AG04449 (cell line): ENCODE measurements around the gene ZNRD2.

ENCODE experiments used
- CTCF ChIA-PET: fragments of 350-600 bp; formaldehyde crosslinking; extraction: SDS; loops from one replicate; lab custom pipeline; 2021; ENCODE audit warnings: antibody characterized with exemption; lab: Yijun Ruan, JAX
- POLR2A ChIA-PET: fragments of 400-600, 350-600 bp; formaldehyde crosslinking; extraction: SDS; loops from one replicate; lab custom pipeline; 2020; ENCODE audit warnings: antibody characterized with exemption, inconsistent platforms; lab: Yijun Ruan, JAX
- DNase-seq: peaks from one replicate; pipeline ENCODE4 v3.0.0-alpha.2; 2010; ENCODE audit warnings: low read depth, low spot score
- H3K4me3 ChIP-seq: 2 replicates; pipeline ENCODE4 v1.5.1; 2011; ENCODE audit warnings: low read depth, mild to moderate bottlenecking, control low read depth, low read length
- CTCF ChIP-seq: IDR thresholded peaks from one replicate; pipeline ENCODE4 v1.5.1; 2011; ENCODE audit warnings: mild to moderate bottlenecking, moderate library complexity, low read length, control low read depth, inconsistent platforms; ENCODE audit not compliant: insufficient read depth; ENCODE audit errors: missing control alignments

The ZNRD2 gene

DNA sequence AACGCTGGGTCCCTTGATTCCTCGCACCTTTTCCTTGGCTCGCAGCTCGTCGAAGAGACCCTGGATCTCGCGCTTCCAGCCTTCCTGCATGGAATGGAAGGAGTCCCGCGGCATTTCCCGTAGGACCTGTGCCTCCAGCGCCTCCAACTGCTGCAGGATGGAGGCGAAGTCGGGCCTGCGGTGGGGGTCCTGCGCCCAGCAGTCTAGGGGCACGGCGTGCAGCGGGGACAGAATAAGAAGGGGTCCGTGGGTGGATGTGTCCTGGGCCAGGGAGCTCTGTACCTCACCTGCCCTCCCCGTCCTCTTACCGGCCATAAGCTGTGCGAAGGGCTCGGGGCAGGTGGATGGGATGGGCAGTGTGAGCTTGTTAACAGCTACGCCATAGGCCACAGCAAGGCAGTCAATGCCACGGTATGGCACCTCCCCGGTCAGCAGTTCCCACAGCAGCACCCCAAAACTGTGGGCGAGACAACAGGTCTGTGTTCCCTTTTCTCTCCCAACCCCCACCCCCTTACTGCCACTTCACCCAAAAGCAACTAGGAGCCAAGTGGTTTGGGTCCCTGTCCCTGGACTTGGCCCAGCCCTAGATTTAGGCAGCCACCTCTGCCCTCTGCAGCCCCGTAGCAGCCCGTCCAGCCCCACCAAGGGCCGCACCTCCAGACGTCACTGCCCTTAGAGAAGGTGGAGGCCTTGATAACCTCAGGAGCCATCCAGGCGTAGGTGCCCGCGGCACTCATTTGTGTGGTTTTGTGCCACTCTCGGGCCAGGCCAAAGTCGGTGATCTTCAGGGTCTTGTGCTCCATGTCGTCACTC lies 37.5 kb downstream of the ZNRD2 start:
- no peak for DNase-seq
- ChIA-PET POLR2A (interaction anchor here (0.8 to 1.1 kb wide), 2 partner anchors 15 to 24 kb away, joined by 4 to 5 read pairs; no protein-coding TSS in a partner anchor), CTCF (interaction anchor here (1.3 to 14.3 kb wide), 4 partner anchors 14 to 67 kb away, joined by 3 to 134 read pairs (median 12); partner anchors contain the start of genes EHBP1L1 and KCNK7)
- TF ChIP-seq CTCF, result no peak
- peak overlapping the region; percentile 40 for H3K4me3 ChIP-seq

GRCh38 chr11:65609229-65609628 lies 39.0 kb downstream of the ZNRD2 start:
- no peak for DNase-seq
- POLR2A ChIA-PET, result no interaction called here
- CTCF ChIA-PET, result interaction anchor here (0.7 to 14.3 kb wide), 7 partner anchors 15 to 68 kb away, joined by 3 to 134 read pairs (median 4); partner anchors contain the start of genes EHBP1L1, KCNK7 and ZNRD2

DNA sequence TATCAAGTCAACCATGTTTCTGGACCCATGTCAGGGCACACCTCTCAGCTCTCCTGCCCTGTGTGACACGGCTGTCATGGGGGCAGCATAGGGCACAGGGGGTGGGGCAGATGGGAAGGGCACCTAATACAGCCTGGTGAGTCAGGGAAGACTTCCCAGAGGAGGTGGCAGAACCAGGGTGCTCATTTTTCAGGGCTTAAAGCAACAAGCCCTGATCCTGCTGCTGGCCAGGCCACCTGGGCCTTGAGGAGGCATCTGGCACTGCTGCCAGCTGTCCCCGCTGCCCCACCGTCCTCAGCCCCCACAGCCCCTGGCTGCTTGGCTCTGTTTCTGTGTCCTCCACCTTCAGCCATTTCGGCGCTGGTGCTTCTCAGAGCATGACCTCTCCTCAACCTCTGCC lies 39.4 kb downstream of the ZNRD2 start:
- CTCF ChIA-PET, result interaction anchor here (0.7 to 14.3 kb wide), 7 partner anchors 16 to 69 kb away, joined by 3 to 134 read pairs (median 4); partner anchors contain the start of genes EHBP1L1, KCNK7 and ZNRD2
- no peak for TF ChIP-seq CTCF
- POLR2A ChIA-PET, result no interaction called here
- no peak for DNase-seq
- H3K4me3 ChIP-seq, result no peak overlapping the region

More at GRCh38 chr11:65609229-65609628, 39.0 kb downstream of the ZNRD2 start:
- no peak for TF ChIP-seq CTCF
- no peak overlapping the region for H3K4me3 ChIP-seq

DNA sequence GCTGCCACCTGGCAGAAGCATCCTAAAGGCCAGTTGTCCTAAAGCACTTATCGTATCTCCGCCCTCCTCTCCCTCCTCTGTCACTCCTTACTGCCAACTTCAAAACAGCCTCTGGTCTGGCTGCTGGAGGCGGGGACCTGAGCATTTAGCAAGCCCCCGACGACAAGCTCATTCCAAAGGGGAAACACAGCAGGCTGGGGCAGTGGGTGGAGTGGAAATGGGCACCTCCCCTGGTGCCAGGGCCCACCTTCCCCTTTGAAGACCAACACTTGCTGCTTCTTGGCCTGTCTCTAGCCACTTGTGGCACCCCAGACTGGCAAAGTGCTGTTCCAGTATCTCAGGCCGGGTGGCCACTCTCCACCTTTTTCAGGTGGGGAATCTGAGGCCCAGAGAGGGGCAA lies 40.1 kb downstream of the ZNRD2 start:
- CTCF ChIA-PET, result interaction anchor here (0.7 to 14.3 kb wide), 3 partner anchors 10 to 33 kb away, joined by 3 to 134 read pairs (median 3); partner anchors contain the start of gene KCNK7
- no peak overlapping the region for H3K4me3 ChIP-seq
- POLR2A ChIA-PET, result no interaction called here

DNA sequence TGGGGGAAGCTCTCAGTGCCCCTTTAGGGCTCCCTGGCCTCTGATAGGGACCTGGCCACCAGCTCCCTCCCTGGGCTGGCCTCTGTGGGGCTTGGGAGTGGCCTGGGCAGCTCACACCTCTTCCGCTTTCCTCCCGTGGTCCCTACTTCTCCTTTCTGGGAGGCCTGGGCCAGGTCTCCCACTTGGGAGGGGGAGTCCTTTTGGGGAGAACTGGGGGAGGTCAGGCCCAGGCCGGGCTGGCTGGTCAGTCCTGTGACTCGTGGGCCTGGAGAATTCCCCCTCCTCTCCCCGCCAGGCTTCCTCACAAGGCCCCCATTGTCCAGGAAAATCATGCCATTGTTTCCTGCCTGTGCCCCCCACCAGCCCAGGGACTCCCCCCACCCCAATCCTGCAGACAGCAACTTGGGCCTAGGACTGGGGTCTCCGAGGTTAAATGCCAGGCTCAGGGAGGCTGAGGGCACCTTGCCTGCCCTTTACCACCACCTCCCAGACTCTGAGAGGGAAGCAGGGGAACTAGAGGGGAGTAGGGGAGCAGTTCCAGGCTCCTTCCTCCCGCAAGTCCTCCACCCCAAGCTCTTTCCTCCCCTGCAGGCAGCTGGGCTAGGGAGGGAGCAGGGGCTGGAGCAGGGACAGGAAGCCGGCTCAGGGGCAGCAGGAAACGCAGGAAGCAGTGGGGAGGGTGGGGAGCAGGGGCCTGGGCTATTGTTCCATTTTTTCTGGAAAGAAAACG lies 40.9 kb downstream of the ZNRD2 start:
- DNase-seq, result no peak
- TF ChIP-seq CTCF, result no peak
- H3K4me3 ChIP-seq, result peak overlapping the region; percentile 93
- ChIA-PET CTCF (interaction anchor here (1.1 to 14.3 kb wide), 2 partner anchors 10 to 17 kb away, joined by 3 to 134 read pairs; partner anchors contain the start of gene KCNK7), POLR2A (no interaction called here)

More for the DNA sequence above, 40.1 kb downstream of the ZNRD2 start:
- TF ChIP-seq CTCF, result no peak
- no peak for DNase-seq
